Measurements from ENCODE around the gene RGL2. TPM values are rescaled to one million over a fixed set of nuclear protein-coding genes. Genes with fewer than 3 reads are reported as not detected.
"Not testable (repeated sequence)": the region's sequence is repeated elsewhere in the genome, so short reads cannot be mapped to it uniquely, and the experiment has no call there.

The RGL2 gene
- polyA plus RNA-seq, 2 of the 4 experiments (the other 2 are of a cell fraction) = 11.6 to 13.9 TPM

DNA sequence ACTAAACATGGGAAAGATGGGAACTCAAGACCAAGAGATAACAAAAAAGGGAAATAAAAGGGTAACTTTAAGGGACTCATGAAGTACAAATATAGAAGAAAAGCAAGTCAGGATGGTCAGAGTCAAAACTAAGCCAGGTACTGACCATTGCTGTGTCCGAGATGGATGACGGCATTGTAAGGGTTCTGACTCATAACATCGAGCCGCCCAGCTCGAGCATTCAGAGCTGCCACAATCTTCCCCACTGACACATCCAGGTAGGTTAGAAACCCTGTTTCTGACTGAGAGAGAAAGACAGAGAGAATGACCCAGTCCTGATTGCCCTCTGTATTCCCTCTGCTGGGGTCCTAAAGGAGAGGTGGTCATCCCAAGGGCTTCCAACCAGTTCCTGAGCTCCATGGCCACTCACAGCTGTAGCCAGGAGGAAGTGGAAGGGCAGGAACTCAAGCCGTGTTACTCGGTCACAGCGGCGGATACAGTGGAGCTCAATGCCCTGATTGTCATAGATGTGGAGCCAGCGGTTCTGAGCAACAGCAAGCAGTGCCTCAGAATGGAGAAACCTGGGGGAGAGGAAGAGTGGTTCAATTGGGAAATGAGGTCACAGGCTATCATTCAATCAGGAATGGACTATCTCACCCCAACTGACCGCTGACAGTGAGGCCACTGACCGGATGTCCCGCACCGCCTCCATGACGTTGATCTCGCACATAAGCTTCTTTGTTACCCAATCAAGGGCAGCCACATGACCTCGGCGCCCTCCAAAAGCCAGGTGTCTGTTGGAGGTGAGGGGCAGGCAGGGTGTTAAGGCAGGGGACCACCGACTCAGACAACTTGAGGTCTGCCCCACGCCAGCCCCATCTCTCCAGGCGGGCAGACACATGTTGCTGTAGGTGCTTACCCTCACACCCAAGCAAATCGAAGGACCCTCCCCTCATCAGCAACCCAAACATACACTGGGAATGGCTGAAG, 11.5 kb downstream of the RGL2 start:
- ChIA-PET POLR2A (interaction anchor here (0.7 kb wide), 1 partner anchor 16 kb away, joined by 3 read pairs; the partner anchor contains the start of genes RPS18 and VPS52), CTCF (interaction anchor here (0.6 to 5.8 kb wide), 2 partner anchors 9 to 20 kb away, joined by 3 to 44 read pairs; partner anchors contain the start of gene B3GALT4)
- TF ChIP-seq CBX2 (IDR thresholded peaks at IDR 0.05; ENCODE audit: borderline replicate concordance, low read depth) (no peak), TP53 (CRISPR knock-in tag; IDR thresholded peaks at IDR 0.05) (no peak)
- peaks cover 13% of the 10 kb centered on the region; the same call in 2 of the 3 replicates for H3K4me1 ChIP-seq
- WGBS (ENCODE audit: missing lambda C conversion rate) = 95% methylated on average over 19 of the region's 22 CpGs
- no peak overlapping the region for H3K27ac ChIP-seq
- no peak overlapping the region for H3K4me3 ChIP-seq
- ATAC-seq = no peak
- H3K9me3 ChIP-seq = no peaks in the 10 kb centered on the region
- no peak for FAIRE-seq
- H3K4me2 ChIP-seq = peak overlapping the region; percentile 91; the same call in 2 of the 3 replicates
- DNase-seq (ENCODE audit: low read depth in 1 of 2, low spot score in 1 of 2) = no peak

DNA sequence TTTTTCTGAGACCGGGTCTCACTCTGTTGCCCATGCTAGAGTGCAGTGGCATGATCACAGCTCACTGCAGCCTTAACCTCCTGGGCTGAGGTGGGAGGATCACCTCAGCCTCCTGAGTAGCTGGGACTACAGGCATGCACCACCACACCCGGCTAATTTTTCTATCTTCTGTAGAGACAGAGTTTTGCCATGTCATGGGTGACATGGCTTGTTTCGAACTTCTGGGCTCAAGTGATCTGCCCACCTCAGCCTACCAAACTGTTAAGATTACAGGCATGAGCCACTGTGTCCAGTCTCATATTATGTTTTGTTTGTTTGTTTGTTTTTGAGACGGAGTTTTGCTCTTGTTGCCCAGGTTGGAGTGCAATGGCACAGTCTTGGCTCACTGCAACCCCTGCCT, 13.5 kb downstream of the RGL2 start:
- H3K9me3 ChIP-seq; H3K4me2 ChIP-seq; DNase-seq (ENCODE audit: low read depth in 1 of 2, low spot score in 1 of 2); H3K27ac ChIP-seq; FAIRE-seq; POLR2A ChIA-PET; ATAC-seq; H3K4me1 ChIP-seq; H3K4me3 ChIP-seq: not testable (repeated sequence)
- CTCF ChIA-PET = interaction anchor here (5.8 kb wide), 1 partner anchor 7 kb away, joined by 44 read pairs; the partner anchor contains the start of gene B3GALT4
- WGBS (ENCODE audit: missing lambda C conversion rate) = 85% methylated on average over 4 of the region's 4 CpGs

DNA sequence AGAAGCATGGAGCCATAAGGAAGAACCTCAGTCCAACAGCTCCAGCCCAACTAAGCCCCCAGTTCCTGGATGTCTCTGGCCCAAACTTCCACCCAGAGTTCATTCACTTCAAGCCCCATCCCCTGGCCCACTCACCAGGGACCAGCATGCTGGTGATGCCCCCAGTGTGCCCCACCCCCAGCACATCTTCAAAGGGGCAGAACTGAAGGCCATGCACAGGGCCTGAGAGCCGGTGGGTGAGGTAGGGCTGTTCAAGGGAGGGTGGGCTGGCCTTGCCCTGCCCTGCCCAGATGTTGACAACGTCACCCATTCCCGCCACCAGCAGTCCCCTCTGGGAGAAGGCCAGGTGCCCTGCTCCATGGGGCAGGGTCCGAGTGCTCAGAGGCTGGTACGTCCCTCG, 18.2 kb downstream of the RGL2 start:
- FAIRE-seq (no peak), ATAC-seq (no peak), DNase-seq (ENCODE audit: low read depth in 1 of 2, low spot score in 1 of 2) (no peak)
- Histone ChIP-seq H3K4me1 (peaks cover 18% of the 10 kb centered on the region), H3K9me3 (no peaks in the 10 kb centered on the region), H3K27ac (peak overlapping the region in 1 of 2 experiments; percentile 48; a peak in 2 of 6 replicates), H3K4me2 (no peak overlapping the region), H3K4me3 (no peak overlapping the region)
- WGBS (ENCODE audit: missing lambda C conversion rate) = 85% methylated on average over 3 of the region's 6 CpGs
- TF ChIP-seq HOXB13 (CRISPR knock-in tag; IDR thresholded peaks at IDR 0.05; ENCODE audit: low read depth) (no peak), MAZ (IDR thresholded peaks at IDR 0.05; ENCODE audit: borderline replicate concordance, low read depth, low read length) (no peak), ZC3H11A (IDR thresholded peaks at IDR 0.05) (no peak), GATA3 (IDR thresholded peaks at IDR 0.05; ENCODE audit: borderline replicate concordance) (no peak), MYC (IDR thresholded peaks at IDR 0.05; ENCODE audit: borderline replicate concordance, low read length) (no peak), CBX8 (IDR thresholded peaks at IDR 0.05) (no peak), CEBPB (IDR thresholded peaks at IDR 0.05) (no peak), NFE2L2 (conservative IDR thresholded peaks at IDR 0.05; ENCODE audit: low read length) (no peak), FOXS1 (CRISPR knock-in tag; IDR thresholded peaks at IDR 0.05) (no peak), RNF2 (IDR thresholded peaks at IDR 0.05; ENCODE audit: borderline replicate concordance, low read depth) (no peak), CHD4 (IDR thresholded peaks at IDR 0.05; ENCODE audit: borderline replicate concordance) (no peak), JUNB (IDR thresholded peaks at IDR 0.05) (no peak), ZSCAN20 (CRISPR knock-in tag; IDR thresholded peaks at IDR 0.05) (no peak), POLR2A (IDR thresholded peaks at IDR 0.05; ENCODE audit: low read length) (no peak), RARB (CRISPR knock-in tag; IDR thresholded peaks at IDR 0.05) (no peak)
- TF ChIP-seq, protein P1, sequence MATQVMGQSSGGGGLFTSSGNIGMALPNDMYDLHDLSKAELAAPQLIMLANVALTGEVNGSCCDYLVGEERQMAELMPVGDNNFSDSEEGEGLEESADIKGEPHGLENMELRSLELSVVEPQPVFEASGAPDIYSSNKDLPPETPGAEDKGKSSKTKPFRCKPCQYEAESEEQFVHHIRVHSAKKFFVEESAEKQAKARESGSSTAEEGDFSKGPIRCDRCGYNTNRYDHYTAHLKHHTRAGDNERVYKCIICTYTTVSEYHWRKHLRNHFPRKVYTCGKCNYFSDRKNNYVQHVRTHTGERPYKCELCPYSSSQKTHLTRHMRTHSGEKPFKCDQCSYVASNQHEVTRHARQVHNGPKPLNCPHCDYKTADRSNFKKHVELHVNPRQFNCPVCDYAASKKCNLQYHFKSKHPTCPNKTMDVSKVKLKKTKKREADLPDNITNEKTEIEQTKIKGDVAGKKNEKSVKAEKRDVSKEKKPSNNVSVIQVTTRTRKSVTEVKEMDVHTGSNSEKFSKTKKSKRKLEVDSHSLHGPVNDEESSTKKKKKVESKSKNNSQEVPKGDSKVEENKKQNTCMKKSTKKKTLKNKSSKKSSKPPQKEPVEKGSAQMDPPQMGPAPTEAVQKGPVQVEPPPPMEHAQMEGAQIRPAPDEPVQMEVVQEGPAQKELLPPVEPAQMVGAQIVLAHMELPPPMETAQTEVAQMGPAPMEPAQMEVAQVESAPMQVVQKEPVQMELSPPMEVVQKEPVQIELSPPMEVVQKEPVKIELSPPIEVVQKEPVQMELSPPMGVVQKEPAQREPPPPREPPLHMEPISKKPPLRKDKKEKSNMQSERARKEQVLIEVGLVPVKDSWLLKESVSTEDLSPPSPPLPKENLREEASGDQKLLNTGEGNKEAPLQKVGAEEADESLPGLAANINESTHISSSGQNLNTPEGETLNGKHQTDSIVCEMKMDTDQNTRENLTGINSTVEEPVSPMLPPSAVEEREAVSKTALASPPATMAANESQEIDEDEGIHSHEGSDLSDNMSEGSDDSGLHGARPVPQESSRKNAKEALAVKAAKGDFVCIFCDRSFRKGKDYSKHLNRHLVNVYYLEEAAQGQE (IDR thresholded peaks at IDR 0.05) = no peak
- POLR2A ChIA-PET = interaction anchor here (1.1 kb wide), 1 partner anchor 9 kb away, joined by 3 read pairs; the partner anchor contains the start of genes RPS18 and VPS52
- CTCF ChIA-PET = interaction anchor here (0.7 to 5.7 kb wide), 6 partner anchors 8 to 144 kb away, joined by 3 to 44 read pairs (median 5); partner anchors contain the start of genes PFDN6, RPS18, VPS52 and WDR46

All from A549 (cell line).